ENCODE measurements around the gene KLRD1.

DNA sequence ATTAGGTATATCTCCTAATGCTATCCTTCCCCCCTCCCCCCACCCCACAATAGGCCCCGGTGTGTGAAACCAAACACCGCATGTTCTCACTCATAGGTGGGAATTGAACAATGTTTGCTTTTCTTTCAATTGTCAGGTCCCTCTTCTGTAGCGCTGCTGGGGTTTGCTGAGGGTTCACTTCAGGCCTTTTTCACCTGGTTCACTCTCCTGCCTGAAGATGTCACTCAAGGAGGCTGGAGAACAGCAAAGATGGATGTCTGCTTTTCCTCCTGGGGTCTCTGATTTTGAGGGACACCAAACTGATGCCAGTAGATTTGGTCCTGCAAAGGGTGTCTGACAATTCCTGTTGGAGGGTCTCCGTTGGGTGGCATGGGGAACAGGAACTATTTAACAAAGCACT, 46.4 kb downstream of the KLRD1 start:
- TF ChIP-seq, protein P1, sequence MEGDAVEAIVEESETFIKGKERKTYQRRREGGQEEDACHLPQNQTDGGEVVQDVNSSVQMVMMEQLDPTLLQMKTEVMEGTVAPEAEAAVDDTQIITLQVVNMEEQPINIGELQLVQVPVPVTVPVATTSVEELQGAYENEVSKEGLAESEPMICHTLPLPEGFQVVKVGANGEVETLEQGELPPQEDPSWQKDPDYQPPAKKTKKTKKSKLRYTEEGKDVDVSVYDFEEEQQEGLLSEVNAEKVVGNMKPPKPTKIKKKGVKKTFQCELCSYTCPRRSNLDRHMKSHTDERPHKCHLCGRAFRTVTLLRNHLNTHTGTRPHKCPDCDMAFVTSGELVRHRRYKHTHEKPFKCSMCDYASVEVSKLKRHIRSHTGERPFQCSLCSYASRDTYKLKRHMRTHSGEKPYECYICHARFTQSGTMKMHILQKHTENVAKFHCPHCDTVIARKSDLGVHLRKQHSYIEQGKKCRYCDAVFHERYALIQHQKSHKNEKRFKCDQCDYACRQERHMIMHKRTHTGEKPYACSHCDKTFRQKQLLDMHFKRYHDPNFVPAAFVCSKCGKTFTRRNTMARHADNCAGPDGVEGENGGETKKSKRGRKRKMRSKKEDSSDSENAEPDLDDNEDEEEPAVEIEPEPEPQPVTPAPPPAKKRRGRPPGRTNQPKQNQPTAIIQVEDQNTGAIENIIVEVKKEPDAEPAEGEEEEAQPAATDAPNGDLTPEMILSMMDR (IDR thresholded peaks at IDR 0.05), result no peak
- TF ChIP-seq POLR2A (IDR thresholded peaks at IDR 0.05), result no peak
